HG03064 (cell line): ENCODE data around the gene SS18L1.

ENCODE experiments used
- ATAC-seq: cut with Tn5 transposase; IDR thresholded peaks from one replicate; pipeline ENCODE4 v1.9.1; 2021; ENCODE audit warnings: low read depth; ENCODE audit not compliant: unreplicated experiment

SS18L1 gene

GRCh38 chr20:62222972-62223371, 79.4 kb downstream of the SS18L1 start:
- ATAC-seq: no peak

GRCh38 chr20:62223571-62223970, 80.0 kb downstream of the SS18L1 start:
- ATAC-seq: no peak

- no peak for ATAC-seq
Observed at GRCh38 chr20:62224113-62224855, 80.7 kb downstream of the SS18L1 start.

GRCh38 chr20:62225026-62225425, 81.5 kb downstream of the SS18L1 start:
- ATAC-seq: no peak

- ATAC-seq: no peak
Observed at GRCh38 chr20:62225820-62226635, 82.5 kb downstream of the SS18L1 start.

- ATAC-seq: no peak
Observed at GRCh38 chr20:62226707-62227590, 83.4 kb downstream of the SS18L1 start.

GRCh38 chr20:62227591-62227976, 84.0 kb downstream of the SS18L1 start:
- ATAC-seq: no peak

- ATAC-seq: no peak
Observed at GRCh38 chr20:62227977-62228958, 84.7 kb downstream of the SS18L1 start.

- ATAC-seq: no peak
Observed at GRCh38 chr20:62228982-62229545, 85.5 kb downstream of the SS18L1 start.

GRCh38 chr20:62229667-62230066, 86.1 kb downstream of the SS18L1 start:
- ATAC-seq: no peak

- no peak for ATAC-seq
Observed at GRCh38 chr20:62230276-62230675, 86.7 kb downstream of the SS18L1 start.

GRCh38 chr20:62230696-62231095, 87.1 kb downstream of the SS18L1 start:
- ATAC-seq: no peak

- ATAC-seq: no peak
Observed at GRCh38 chr20:62231292-62231691, 87.7 kb downstream of the SS18L1 start.
